ENCODE data around the gene RGL2.
"Not testable (repeated sequence)": the region's sequence is repeated elsewhere in the genome, so short reads cannot be mapped to it uniquely, and the experiment has no call there.

The RGL2 gene

GRCh38 chr6:33276581-33276863, 22.2 kb downstream of the RGL2 start:
- no peaks in the 10 kb centered on the region for H3K9me3 ChIP-seq (ENCODE audit: control extremely low read depth in 1 of 5, control insufficient read depth in 4 of 5, insufficient read depth in 2 of 5, low read depth in 1 of 5, low read length in 4 of 5)
- peaks cover 3 to 80% (median 44%) of the 10 kb centered on the region in 4 experiments for H3K36me3 ChIP-seq (ENCODE audit: control insufficient read depth in 4 of 4, insufficient read depth in 4 of 4, low read length in 3 of 4)
- no peaks in the 10 kb centered on the region for H3K27me3 ChIP-seq (replicated peaks in 2 of 5; ENCODE audit: control insufficient read depth in 4 of 5, insufficient read depth in 5 of 5, low read length in 4 of 5)
- ChIA-PET CTCF (interaction anchor here (0.6 to 9.7 kb wide), 13 partner anchors 10 to 343 kb away, joined by 3 to 96 read pairs (median 4); partner anchors contain the start of genes CUTA, PFDN6, RGL2 and WDR46), POLR2A (interaction anchor here (1.1 to 2.6 kb wide), 3 partner anchors 12 to 127 kb away, joined by 3 to 14 read pairs (median 7); partner anchors contain the start of genes PFDN6 and WDR46)
- peak overlapping the region; percentile 50 to 77 for H3K27ac ChIP-seq (ENCODE audit: insufficient read depth in 1 of 2, low read depth in 1 of 2, low read length in 2 of 2, poor library complexity in 1 of 2, severe bottlenecking in 2 of 2)
- H3K4me3 ChIP-seq (ENCODE audit: control insufficient read depth in 1 of 7, extremely low read depth in 1 of 7, insufficient read depth in 4 of 7, low read depth in 2 of 7, low read length in 6 of 7) = peak overlapping the region; percentile 59 to 88 (median 72)
- peaks cover 7 to 73% (median 63%) of the 10 kb centered on the region in 4 experiments for H3K4me1 ChIP-seq (ENCODE audit: control extremely low read depth in 1 of 4, control insufficient read depth in 4 of 4, insufficient read depth in 4 of 4, low read length in 3 of 4)
- DNase-seq = no peak

- peaks cover 7 to 73% (median 65%) of the 10 kb centered on the region in 4 experiments for H3K4me1 ChIP-seq (ENCODE audit: control extremely low read depth in 1 of 4, control insufficient read depth in 4 of 4, insufficient read depth in 4 of 4, low read length in 3 of 4)
- not testable (repeated sequence) for H3K27me3 ChIP-seq (replicated peaks in 2 of 5; ENCODE audit: control insufficient read depth in 4 of 5, insufficient read depth in 5 of 5, low read length in 4 of 5); DNase-seq; H3K9me3 ChIP-seq (ENCODE audit: control extremely low read depth in 1 of 5, control insufficient read depth in 4 of 5, insufficient read depth in 2 of 5, low read depth in 1 of 5, low read length in 4 of 5)
- WGBS (ENCODE audit: insufficient coverage) = 94% methylated on average over 9 of the region's 16 CpGs
- peak overlapping the region in 6 of 7 experiments; percentile 59 to 88 (median 77) for H3K4me3 ChIP-seq (ENCODE audit: control insufficient read depth in 1 of 7, extremely low read depth in 1 of 7, insufficient read depth in 4 of 7, low read depth in 2 of 7, low read length in 6 of 7)
- CTCF ChIA-PET = interaction anchor here (0.6 to 9.7 kb wide), 7 partner anchors 14 to 343 kb away, joined by 3 to 96 read pairs (median 11); partner anchors contain the start of genes CUTA, PFDN6, RGL2 and WDR46
- POLR2A ChIA-PET = interaction anchor here (1.1 to 2.6 kb wide), 2 partner anchors 24 to 127 kb away, joined by 3 to 14 read pairs; no protein-coding TSS in a partner anchor
- H3K27ac ChIP-seq (ENCODE audit: insufficient read depth in 1 of 2, low read depth in 1 of 2, low read length in 2 of 2, poor library complexity in 1 of 2, severe bottlenecking in 2 of 2) = peak overlapping the region in 1 of 2 experiments; percentile 77
- H3K36me3 ChIP-seq (ENCODE audit: control insufficient read depth in 4 of 4, insufficient read depth in 4 of 4, low read length in 3 of 4) = peaks cover 3 to 74% (median 39%) of the 10 kb centered on the region in 4 experiments
Measured at GRCh38 chr6:33275795-33276580, 22.8 kb downstream of the RGL2 start.

- Histone ChIP-seq H3K36me3 (ENCODE audit: control insufficient read depth in 4 of 4, insufficient read depth in 4 of 4, low read length in 3 of 4) (peaks cover 3 to 66% (median 33%) of the 10 kb centered on the region in 4 experiments), H3K4me3 (ENCODE audit: control insufficient read depth in 1 of 7, extremely low read depth in 1 of 7, insufficient read depth in 4 of 7, low read depth in 2 of 7, low read length in 6 of 7) (peak overlapping the region in 3 of 7 experiments; percentile 18 to 83 (median 76)), H3K9me3 (ENCODE audit: control extremely low read depth in 1 of 5, control insufficient read depth in 4 of 5, insufficient read depth in 2 of 5, low read depth in 1 of 5, low read length in 4 of 5) (no peaks in the 10 kb centered on the region), H3K27ac (ENCODE audit: insufficient read depth in 1 of 2, low read depth in 1 of 2, low read length in 2 of 2, poor library complexity in 1 of 2, severe bottlenecking in 2 of 2) (peak overlapping the region; percentile 21 to 99), H3K4me1 (ENCODE audit: control extremely low read depth in 1 of 4, control insufficient read depth in 4 of 4, insufficient read depth in 4 of 4, low read length in 3 of 4) (peaks cover 7 to 69% (median 61%) of the 10 kb centered on the region in 4 experiments), H3K27me3 (replicated peaks in 2 of 5; ENCODE audit: control insufficient read depth in 4 of 5, insufficient read depth in 5 of 5, low read length in 4 of 5) (no peaks in the 10 kb centered on the region)
- ChIA-PET CTCF (interaction anchor here (6.2 kb wide), 1 partner anchor 15 kb away, joined by 53 read pairs; the partner anchor contains the start of genes PFDN6 and WDR46), POLR2A (no interaction called here)
- 94% methylated on average over 10 of the region's 14 CpGs for WGBS (ENCODE audit: insufficient coverage)
- DNase-seq = no peak
Measured at GRCh38 chr6:33273924-33274902, 24.5 kb downstream of the RGL2 start.

GRCh38 chr6:33273129-33273923, 25.4 kb downstream of the RGL2 start:
- H3K4me1 ChIP-seq (ENCODE audit: control extremely low read depth in 1 of 4, control insufficient read depth in 4 of 4, insufficient read depth in 4 of 4, low read length in 3 of 4) = peaks cover 7 to 67% (median 61%) of the 10 kb centered on the region in 4 experiments
- DNase-seq = no peak
- no peaks in the 10 kb centered on the region for H3K9me3 ChIP-seq (ENCODE audit: control extremely low read depth in 1 of 5, control insufficient read depth in 4 of 5, insufficient read depth in 2 of 5, low read depth in 1 of 5, low read length in 4 of 5)
- peak overlapping the region; percentile 96 to 99 for H3K27ac ChIP-seq (ENCODE audit: insufficient read depth in 1 of 2, low read depth in 1 of 2, low read length in 2 of 2, poor library complexity in 1 of 2, severe bottlenecking in 2 of 2)
- H3K36me3 ChIP-seq (ENCODE audit: control insufficient read depth in 4 of 4, insufficient read depth in 4 of 4, low read length in 3 of 4) = peaks cover 4 to 66% (median 34%) of the 10 kb centered on the region in 4 experiments
- peak overlapping the region in 6 of 7 experiments; percentile 76 to 95 (median 88) for H3K4me3 ChIP-seq (ENCODE audit: control insufficient read depth in 1 of 7, extremely low read depth in 1 of 7, insufficient read depth in 4 of 7, low read depth in 2 of 7, low read length in 6 of 7)
- no peaks in the 10 kb centered on the region for H3K27me3 ChIP-seq (replicated peaks in 2 of 5; ENCODE audit: control insufficient read depth in 4 of 5, insufficient read depth in 5 of 5, low read length in 4 of 5)
- 82% methylated on average over 4 of the region's 11 CpGs for WGBS (ENCODE audit: insufficient coverage)
- POLR2A ChIA-PET = no interaction called here
- CTCF ChIA-PET = no interaction called here

- no peaks in the 10 kb centered on the region for H3K27me3 ChIP-seq (replicated peaks in 2 of 5; ENCODE audit: control insufficient read depth in 4 of 5, insufficient read depth in 5 of 5, low read length in 4 of 5)
- no peak for DNase-seq
- POLR2A ChIA-PET = interaction anchor here (0.7 to 2.8 kb wide), 10 partner anchors 17 to 300 kb away, joined by 3 to 10 read pairs (median 5); partner anchors contain the start of genes PFDN6, RGL2, WDR46 and ZBTB22
- 7% methylated on average over 16 of the region's 22 CpGs for WGBS (ENCODE audit: insufficient coverage)
- H3K4me3 ChIP-seq (ENCODE audit: control insufficient read depth in 1 of 7, extremely low read depth in 1 of 7, insufficient read depth in 4 of 7, low read depth in 2 of 7, low read length in 6 of 7) = peak overlapping the region; percentile 72 to 95 (median 83)
- peaks cover 7 to 59% (median 53%) of the 10 kb centered on the region in 4 experiments for H3K4me1 ChIP-seq (ENCODE audit: control extremely low read depth in 1 of 4, control insufficient read depth in 4 of 4, insufficient read depth in 4 of 4, low read length in 3 of 4)
- H3K9me3 ChIP-seq (ENCODE audit: control extremely low read depth in 1 of 5, control insufficient read depth in 4 of 5, insufficient read depth in 2 of 5, low read depth in 1 of 5, low read length in 4 of 5) = no peaks in the 10 kb centered on the region
- peaks cover 5 to 69% (median 41%) of the 10 kb centered on the region in 4 experiments for H3K36me3 ChIP-seq (ENCODE audit: control insufficient read depth in 4 of 4, insufficient read depth in 4 of 4, low read length in 3 of 4)
- H3K27ac ChIP-seq (ENCODE audit: insufficient read depth in 1 of 2, low read depth in 1 of 2, low read length in 2 of 2, poor library complexity in 1 of 2, severe bottlenecking in 2 of 2) = peak overlapping the region; percentile 96 to 99
- CTCF ChIA-PET = interaction anchor here (1.1 to 1.9 kb wide), 7 partner anchors 12 to 46 kb away, joined by 3 to 9 read pairs (median 5); partner anchors contain the start of genes PFDN6, RGL2, WDR46 and ZBTB22
Measured at GRCh38 chr6:33272275-33273128, 26.2 kb downstream of the RGL2 start.
